Chondrocyte (in vitro differentiated cells): ENCODE results near the gene YDJC. TPM values are rescaled to one million over a fixed set of nuclear protein-coding genes. Genes with fewer than 3 reads are reported as not detected.
"Not testable (repeated sequence)": the region's sequence is repeated elsewhere in the genome, so short reads cannot be mapped to it uniquely, and the experiment has no call there.

Source experiments
- DNase-seq: peaks from one replicate; pipeline ENCODE4 v3.0.0; 2021; ENCODE audit warnings: mixed read lengths, low spot score
- H3K27ac Mint-ChIP-seq: one replicate; pipeline ENCODE4 v1.8.0; 2021; ENCODE audit warnings: mild to moderate bottlenecking, moderate library complexity, mixed read lengths; ENCODE audit not compliant: unreplicated experiment
- H3K27me3 Mint-ChIP-seq: 2 replicates; pipeline ENCODE4 v1.8.0; 2021; ENCODE audit warnings: low read depth, mixed read lengths
- H3K36me3 Mint-ChIP-seq: 2 replicates; pipeline ENCODE4 v1.8.0; 2021; ENCODE audit warnings: low read depth, mixed read lengths
- H3K4me1 Mint-ChIP-seq: 2 replicates; pipeline ENCODE4 v1.8.0; 2021; ENCODE audit warnings: low read depth, mild to moderate bottlenecking, mixed read lengths
- H3K4me3 Mint-ChIP-seq: one replicate; pipeline ENCODE4 v1.8.0; 2021; ENCODE audit warnings: mild to moderate bottlenecking, moderate library complexity, mixed read lengths; ENCODE audit not compliant: unreplicated experiment
- H3K9me3 Mint-ChIP-seq: 2 replicates; pipeline ENCODE4 v1.8.0; 2021; ENCODE audit warnings: low read depth, mixed read lengths
- total RNA-seq: library from RNA; stranded (reverse); gene quantifications from 3 replicates; pipeline ENCODE4 v1.2.1, GENCODE V29; 2021
- TF ChIP-seq, protein P1 (sequence below): fragments of 200-600 bp; sonication (generic); IDR thresholded peaks from 2 replicates; pipeline ENCODE4 v1.5.0; 2021; ENCODE audit warnings: antibody characterized with exemption, mild to moderate bottlenecking, moderate library complexity

Gene YDJC
- total RNA-seq, 1 donor from 2014 or later, result 14.6 TPM

DNA sequence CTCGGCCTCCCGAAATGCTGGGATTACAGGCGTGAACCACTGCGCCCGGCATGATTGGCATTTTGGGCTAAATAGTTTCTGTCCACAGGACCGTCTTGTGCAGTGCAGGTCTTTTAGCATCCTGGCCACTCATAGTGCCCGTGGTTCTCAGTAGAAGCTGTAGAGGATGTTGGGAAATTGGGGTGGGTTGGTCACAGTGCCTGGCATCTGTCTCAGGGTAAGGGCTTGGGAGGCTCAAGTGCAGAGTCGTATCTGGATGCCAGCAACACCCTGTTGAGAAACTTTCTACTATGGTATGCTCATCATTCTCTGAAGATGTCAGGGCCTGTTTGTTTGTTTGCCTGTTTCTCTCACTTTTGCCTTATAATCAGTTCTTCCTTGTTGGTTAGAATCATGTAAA is 40.4 kb downstream of the YDJC start:
- H3K27ac Mint-ChIP-seq, result no peak overlapping the region
- TF ChIP-seq, protein P1, sequence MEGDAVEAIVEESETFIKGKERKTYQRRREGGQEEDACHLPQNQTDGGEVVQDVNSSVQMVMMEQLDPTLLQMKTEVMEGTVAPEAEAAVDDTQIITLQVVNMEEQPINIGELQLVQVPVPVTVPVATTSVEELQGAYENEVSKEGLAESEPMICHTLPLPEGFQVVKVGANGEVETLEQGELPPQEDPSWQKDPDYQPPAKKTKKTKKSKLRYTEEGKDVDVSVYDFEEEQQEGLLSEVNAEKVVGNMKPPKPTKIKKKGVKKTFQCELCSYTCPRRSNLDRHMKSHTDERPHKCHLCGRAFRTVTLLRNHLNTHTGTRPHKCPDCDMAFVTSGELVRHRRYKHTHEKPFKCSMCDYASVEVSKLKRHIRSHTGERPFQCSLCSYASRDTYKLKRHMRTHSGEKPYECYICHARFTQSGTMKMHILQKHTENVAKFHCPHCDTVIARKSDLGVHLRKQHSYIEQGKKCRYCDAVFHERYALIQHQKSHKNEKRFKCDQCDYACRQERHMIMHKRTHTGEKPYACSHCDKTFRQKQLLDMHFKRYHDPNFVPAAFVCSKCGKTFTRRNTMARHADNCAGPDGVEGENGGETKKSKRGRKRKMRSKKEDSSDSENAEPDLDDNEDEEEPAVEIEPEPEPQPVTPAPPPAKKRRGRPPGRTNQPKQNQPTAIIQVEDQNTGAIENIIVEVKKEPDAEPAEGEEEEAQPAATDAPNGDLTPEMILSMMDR, result no peak
- DNase-seq, result no peak
- no peaks in the 10 kb centered on the region for H3K9me3 Mint-ChIP-seq
- H3K4me3 Mint-ChIP-seq, result no peak overlapping the region
- H3K36me3 Mint-ChIP-seq, result peaks cover 15% of the 10 kb centered on the region
- H3K27me3 Mint-ChIP-seq, result no peaks in the 10 kb centered on the region
- peaks cover 34% of the 10 kb centered on the region for H3K4me1 Mint-ChIP-seq

DNA sequence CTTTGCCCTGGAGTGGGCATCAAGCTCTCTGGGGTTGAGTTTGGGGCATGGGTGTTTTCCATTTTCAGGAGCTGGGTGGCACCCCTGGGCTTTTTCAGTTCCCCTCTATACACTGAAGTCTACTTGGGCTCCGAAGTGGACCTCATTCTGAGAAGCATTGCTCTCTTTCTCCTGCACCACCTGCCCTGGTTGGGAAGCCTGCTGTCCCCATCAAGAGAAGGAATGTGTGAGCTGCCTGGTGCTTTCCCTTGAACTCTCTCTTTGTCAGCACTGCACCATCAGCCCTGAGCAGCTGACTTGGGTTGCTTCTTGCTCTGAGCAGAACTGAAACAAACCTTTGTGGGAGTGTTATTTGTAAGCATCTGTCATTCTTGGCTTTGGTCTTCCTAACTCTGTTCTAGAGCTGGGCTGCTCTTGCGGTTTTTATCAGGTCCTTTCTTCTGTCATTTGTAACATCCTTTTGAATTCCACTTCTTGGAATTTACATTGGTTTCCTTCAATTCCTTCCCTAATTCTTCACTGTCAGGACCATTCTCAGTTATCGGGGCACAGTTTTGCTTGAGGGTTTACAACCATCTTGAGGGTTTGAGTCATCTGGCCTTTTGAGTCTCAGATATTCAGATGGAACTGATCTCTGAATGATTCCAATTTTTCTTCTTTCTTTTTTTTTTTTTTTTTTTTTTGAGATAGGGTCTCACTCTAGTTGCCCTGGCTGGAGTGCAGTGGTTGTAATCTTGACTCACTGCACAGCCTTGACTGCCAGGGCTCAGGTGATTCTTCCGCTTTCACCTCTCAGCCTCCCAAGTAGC is 41.8 kb downstream of the YDJC start:
- no peak for DNase-seq
- Mint-ChIP-seq H3K9me3 (no peaks in the 10 kb centered on the region), H3K4me3 (no peak overlapping the region), H3K27ac (no peak overlapping the region), H3K27me3 (no peaks in the 10 kb centered on the region), H3K36me3 (peaks cover 2% of the 10 kb centered on the region), H3K4me1 (peaks cover 40% of the 10 kb centered on the region)
- TF ChIP-seq, protein P1, result no peak

DNA sequence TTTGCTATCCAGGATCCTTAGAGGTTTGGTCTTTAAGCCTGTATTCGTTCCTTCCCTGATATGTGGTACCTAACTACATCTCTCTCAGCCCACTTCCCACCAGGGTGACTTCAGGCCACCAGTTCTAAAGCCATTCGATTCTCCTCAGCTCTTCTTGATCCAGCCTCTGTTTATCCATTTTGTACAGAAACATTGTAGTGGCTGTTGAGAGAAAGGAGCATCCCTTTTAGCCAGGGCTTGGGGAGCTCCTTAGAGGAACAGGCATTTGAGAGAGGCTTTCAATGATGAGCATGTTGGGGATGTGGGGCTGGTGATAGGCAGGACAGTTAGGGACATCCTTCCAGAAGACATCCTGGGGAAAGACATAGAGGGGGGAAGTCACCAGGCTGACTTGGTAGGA is 44.4 kb downstream of the YDJC start:
- Mint-ChIP-seq H3K27me3 (no peaks in the 10 kb centered on the region), H3K9me3 (no peaks in the 10 kb centered on the region), H3K36me3 (peaks cover 2% of the 10 kb centered on the region), H3K4me1 (peaks cover 30% of the 10 kb centered on the region), H3K4me3 (no peak overlapping the region), H3K27ac (no peak overlapping the region)
- DNase-seq, result no peak
- TF ChIP-seq, protein P1, result no peak

DNA sequence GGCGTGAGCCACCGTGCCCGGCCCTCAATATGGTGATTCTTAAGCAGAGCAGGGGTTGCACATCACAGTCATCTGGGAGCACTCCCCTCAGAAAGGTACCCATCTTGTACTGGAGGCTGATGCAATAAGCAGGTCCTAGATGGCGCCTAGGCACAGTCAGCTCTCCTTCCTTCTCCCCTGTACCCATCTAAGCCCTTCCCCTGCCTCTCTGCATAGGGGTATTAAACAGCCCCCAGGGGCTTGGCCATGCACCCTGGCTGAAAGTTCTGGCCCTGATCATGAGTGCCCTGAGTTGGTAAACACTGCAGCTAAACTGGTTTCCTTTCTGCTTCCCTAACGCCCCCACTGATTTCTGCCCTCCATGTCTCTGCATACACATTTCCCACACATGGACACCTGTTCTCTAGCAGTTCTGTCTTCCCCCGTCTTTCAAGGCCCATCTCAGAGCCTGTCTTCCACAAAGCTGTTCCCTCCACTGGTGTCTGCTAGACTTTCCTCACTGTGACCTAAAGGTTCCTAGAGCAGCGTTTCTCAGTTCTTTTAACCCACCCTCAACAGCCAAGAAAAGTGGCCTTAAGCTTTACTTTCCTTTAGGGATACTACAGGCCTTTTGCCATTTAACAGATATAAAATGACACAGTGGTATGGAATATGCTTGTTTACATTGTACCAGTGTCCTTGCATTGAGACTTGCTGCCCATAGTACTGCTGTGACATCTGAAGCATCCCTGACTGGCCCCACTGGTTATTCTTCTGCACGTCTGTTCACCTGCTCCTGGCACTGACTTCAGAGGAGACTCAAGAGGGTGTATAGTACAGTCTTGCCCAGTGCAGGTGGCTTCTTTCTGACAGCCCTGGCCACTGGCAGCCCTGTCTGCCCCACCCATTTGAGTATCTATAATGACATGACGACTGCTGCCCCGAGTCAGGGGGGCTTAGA is 46.8 kb downstream of the YDJC start:
- no peak for DNase-seq
- H3K27ac Mint-ChIP-seq, result peak overlapping the region; percentile 61
- TF ChIP-seq, protein P1, result no peak
- H3K27me3 Mint-ChIP-seq, result no peaks in the 10 kb centered on the region
- no peak overlapping the region for H3K4me3 Mint-ChIP-seq
- no peaks in the 10 kb centered on the region for H3K9me3 Mint-ChIP-seq
- peaks cover 2% of the 10 kb centered on the region for H3K36me3 Mint-ChIP-seq
- peaks cover 26% of the 10 kb centered on the region for H3K4me1 Mint-ChIP-seq

DNA sequence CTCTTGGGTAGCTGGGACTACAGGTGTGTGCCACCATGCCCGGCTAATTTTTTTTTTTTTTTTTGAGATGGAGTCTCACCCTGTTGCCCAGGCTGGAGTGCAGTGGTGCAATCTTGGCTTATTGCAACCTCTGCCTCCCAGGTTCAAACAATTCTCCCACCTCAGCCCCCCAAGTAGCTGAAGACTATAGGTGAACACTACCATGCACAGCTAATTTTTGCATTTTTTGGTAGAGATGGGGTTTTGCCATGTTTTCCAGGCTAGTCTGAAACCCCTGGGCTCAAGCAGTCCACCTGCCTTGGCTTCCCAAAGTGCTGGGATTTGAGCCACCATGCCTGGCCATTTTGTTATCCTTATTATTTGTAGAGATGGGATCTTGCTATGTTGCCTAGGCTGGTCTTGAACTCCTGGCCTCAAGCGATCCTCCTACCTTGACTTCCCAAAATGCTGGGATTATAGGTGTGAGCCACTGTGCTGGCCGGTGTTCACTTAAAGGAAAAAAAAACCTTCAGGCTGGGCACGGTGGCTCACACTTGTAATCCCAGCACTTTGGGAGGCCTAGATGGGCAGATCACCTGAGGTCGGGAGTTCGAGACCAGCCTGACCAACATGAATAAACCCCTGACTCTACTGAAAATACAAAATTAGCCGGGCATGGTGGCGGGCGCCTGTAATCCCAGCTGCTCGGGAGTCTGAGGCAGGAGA is 48.7 kb downstream of the YDJC start:
- H3K9me3 Mint-ChIP-seq, H3K4me3 Mint-ChIP-seq, H3K27me3 Mint-ChIP-seq, DNase-seq, H3K27ac Mint-ChIP-seq, H3K36me3 Mint-ChIP-seq: not testable (repeated sequence)
- H3K4me1 Mint-ChIP-seq, result peaks cover 33% of the 10 kb centered on the region

DNA sequence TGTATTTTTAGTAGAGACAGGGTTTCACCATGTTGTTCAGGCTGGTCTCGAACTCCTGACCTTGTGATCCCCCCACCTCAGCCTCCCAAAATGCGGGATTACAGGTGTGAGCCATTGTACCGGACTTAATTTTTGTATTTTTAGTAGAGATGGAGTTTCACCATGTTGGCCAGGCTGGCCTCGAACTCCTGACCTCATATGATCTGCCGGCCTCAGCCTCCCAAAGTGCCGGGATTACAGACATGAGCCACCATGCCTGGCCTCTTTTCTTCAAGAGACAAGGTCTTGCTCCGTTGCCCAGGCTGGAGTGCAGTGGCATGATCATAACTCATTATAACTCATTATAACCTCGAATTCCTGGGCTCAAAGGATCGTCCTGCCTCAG is 49.2 kb downstream of the YDJC start:
- H3K9me3 Mint-ChIP-seq, H3K27ac Mint-ChIP-seq, H3K4me3 Mint-ChIP-seq, H3K27me3 Mint-ChIP-seq, DNase-seq, H3K36me3 Mint-ChIP-seq: not testable (repeated sequence)
- H3K4me1 Mint-ChIP-seq, result peaks cover 31% of the 10 kb centered on the region
